ENCODE data around the gene TXNDC5.

DNA sequence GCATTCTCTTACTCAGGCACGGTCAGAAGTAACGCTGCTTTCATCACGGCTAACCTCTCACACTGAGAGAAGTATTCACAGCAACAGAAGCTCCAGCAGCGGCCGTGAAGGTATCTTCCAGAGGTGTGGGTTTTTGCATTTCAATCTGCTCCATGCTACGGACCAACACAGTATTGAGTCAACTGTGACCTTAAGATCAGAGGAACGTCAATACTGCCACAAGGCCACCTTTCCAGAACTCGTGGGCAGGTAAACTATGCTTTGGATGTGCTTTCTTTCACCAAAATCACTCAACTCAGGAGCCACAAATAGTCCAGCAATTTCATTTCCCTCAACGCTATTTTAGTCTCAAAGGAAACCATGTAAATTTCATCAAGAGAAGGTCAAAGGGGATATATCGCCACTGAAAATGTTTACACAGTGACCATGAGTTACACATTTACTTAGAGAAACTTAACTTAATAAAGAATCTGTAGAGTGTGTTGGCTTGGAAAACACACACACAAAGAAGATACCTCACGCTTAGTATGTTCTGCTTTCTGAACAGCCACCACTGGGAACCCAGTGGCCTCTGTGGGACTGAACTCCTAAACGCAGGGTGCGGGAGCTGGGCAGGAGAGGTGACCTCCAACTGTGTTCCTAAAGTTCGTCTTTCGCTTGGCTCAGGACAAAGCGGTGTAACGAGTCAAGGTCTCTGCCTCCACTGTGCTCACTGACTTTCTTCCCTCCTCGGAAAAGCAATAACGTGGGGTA, 27.9 kb downstream of the TXNDC5 start:
- TF ChIP-seq, protein P1, sequence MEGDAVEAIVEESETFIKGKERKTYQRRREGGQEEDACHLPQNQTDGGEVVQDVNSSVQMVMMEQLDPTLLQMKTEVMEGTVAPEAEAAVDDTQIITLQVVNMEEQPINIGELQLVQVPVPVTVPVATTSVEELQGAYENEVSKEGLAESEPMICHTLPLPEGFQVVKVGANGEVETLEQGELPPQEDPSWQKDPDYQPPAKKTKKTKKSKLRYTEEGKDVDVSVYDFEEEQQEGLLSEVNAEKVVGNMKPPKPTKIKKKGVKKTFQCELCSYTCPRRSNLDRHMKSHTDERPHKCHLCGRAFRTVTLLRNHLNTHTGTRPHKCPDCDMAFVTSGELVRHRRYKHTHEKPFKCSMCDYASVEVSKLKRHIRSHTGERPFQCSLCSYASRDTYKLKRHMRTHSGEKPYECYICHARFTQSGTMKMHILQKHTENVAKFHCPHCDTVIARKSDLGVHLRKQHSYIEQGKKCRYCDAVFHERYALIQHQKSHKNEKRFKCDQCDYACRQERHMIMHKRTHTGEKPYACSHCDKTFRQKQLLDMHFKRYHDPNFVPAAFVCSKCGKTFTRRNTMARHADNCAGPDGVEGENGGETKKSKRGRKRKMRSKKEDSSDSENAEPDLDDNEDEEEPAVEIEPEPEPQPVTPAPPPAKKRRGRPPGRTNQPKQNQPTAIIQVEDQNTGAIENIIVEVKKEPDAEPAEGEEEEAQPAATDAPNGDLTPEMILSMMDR (IDR thresholded peaks at IDR 0.05; ENCODE audit: poor library complexity, severe bottlenecking) = no peak
- no peak for TF ChIP-seq EP300 (conservative IDR thresholded peaks at IDR 0.05; ENCODE audit: poor library complexity, severe bottlenecking)

Measured in neural cell (in vitro differentiated cells).